T-helper 2 cell (primary cell): ENCODE results near the gene ANKRD40CL.
"Not testable (repeated sequence)": the region's sequence is repeated elsewhere in the genome, so short reads cannot be mapped to it uniquely, and the experiment has no call there.

ENCODE experiments used
- DNase-seq, 5 experiments: peaks; one replicate each; pipeline versions ENCODE4 v3.0.0 to v3.0.0-alpha.2; 2012 to 2022
- total RNA-seq, 2 donors: gene quantifications; one replicate each; lab custom pipeline; 2026; lab: John Stamatoyannopoulos, UW

ANKRD40CL gene
- total RNA-seq, result 0 reads per million in 2 donors

GRCh38 chr17:50767446-50767845 is at the start of gene ANKRD40CL:
ANKRD40CL (minus strand) TSS chr17:50767518; CDS start chr17:50766913, 605 bp downstream.
- DNase-seq, result no peak

GRCh38 chr17:50816271-50816670 is 49.0 kb upstream of the ANKRD40CL start:
- no peak for DNase-seq

GRCh38 chr17:50815400-50815799 is 48.1 kb upstream of the ANKRD40CL start:
- no peak for DNase-seq

- no peak for DNase-seq
Observed at GRCh38 chr17:50813583-50813982, 46.3 kb upstream of the ANKRD40CL start.

- DNase-seq, result no peak
Observed at GRCh38 chr17:50808888-50809287, 41.6 kb upstream of the ANKRD40CL start.

- no peak for DNase-seq
Observed at GRCh38 chr17:50808413-50808812, 41.1 kb upstream of the ANKRD40CL start.

GRCh38 chr17:50807675-50808074 is 40.4 kb upstream of the ANKRD40CL start:
- no peak for DNase-seq

GRCh38 chr17:50807009-50807408 is 39.7 kb upstream of the ANKRD40CL start:
- DNase-seq, result no peak

- DNase-seq, result no peak
Observed at GRCh38 chr17:50806141-50806643, 38.9 kb upstream of the ANKRD40CL start.

GRCh38 chr17:50805486-50805885 is 38.2 kb upstream of the ANKRD40CL start:
- DNase-seq, result no peak

GRCh38 chr17:50804749-50805475 is 37.6 kb upstream of the ANKRD40CL start:
- not testable (repeated sequence) for DNase-seq

- no peak for DNase-seq
Observed at GRCh38 chr17:50803676-50804075, 36.4 kb upstream of the ANKRD40CL start.

GRCh38 chr17:50802609-50803571 is 35.6 kb upstream of the ANKRD40CL start:
- DNase-seq, result no peak

GRCh38 chr17:50800196-50800700 is 32.9 kb upstream of the ANKRD40CL start:
- DNase-seq, result no peak

- no peak for DNase-seq
Observed at GRCh38 chr17:50799582-50799981, 32.3 kb upstream of the ANKRD40CL start.

- no peak for DNase-seq
Observed at GRCh38 chr17:50798424-50799288, 31.3 kb upstream of the ANKRD40CL start.

GRCh38 chr17:50797135-50797810 is 30.0 kb upstream of the ANKRD40CL start:
- DNase-seq, result no peak

- no peak for DNase-seq
Observed at GRCh38 chr17:50794361-50794760, 27.0 kb upstream of the ANKRD40CL start.

- DNase-seq, result no peak
Observed at GRCh38 chr17:50793007-50793406, 25.7 kb upstream of the ANKRD40CL start.

GRCh38 chr17:50792132-50792531 is 24.8 kb upstream of the ANKRD40CL start:
- DNase-seq, result no peak

- DNase-seq, result no peak
Observed at GRCh38 chr17:50790618-50791017, 23.3 kb upstream of the ANKRD40CL start.

GRCh38 chr17:50787106-50787505 is 19.8 kb upstream of the ANKRD40CL start:
- no peak for DNase-seq
